GM12878 (cell line): ENCODE results near the gene CCDC97.

Source experiments
- BHLHE40 ChIP-seq, 2 experiments: fragments of 450-650 bp in 1 of 2; IDR thresholded peaks; 2 replicates each; pipeline ENCODE4 v1.6.1; 2011 to 2017; ENCODE audit warnings: low read depth in 2 of 2, borderline replicate concordance in 1 of 2, improper control_type of control experiment in 1 of 2, low read length in 1 of 2, mild to moderate bottlenecking in 1 of 2
- BMI1 ChIP-seq: fragments of 450-650 bp; IDR thresholded peaks from 2 replicates; pipeline ENCODE4 v1.6.1; 2016; ENCODE audit warnings: mild to moderate bottlenecking, moderate library complexity, borderline replicate concordance
- HDAC2 ChIP-seq: fragments of 200-600 bp; sonication (generic); IDR thresholded peaks from 2 replicates; pipeline ENCODE4 v1.6.1; 2017
- JUNB ChIP-seq: IDR thresholded peaks from 2 replicates; pipeline ENCODE4 v1.6.1; 2016; ENCODE audit warnings: antibody characterized with exemption, mild to moderate bottlenecking
- MXI1 ChIP-seq: fragments of 150-350 bp; IDR thresholded peaks from 2 replicates; pipeline ENCODE4 v1.6.1; 2011; ENCODE audit warnings: low read depth, mild to moderate bottlenecking, inconsistent platforms, low read length, improper control_type of control experiment
- POLR2A ChIP-seq: IDR thresholded peaks from 2 replicates; pipeline ENCODE4 v1.6.1; 2011; ENCODE audit warnings: low read depth, mild to moderate bottlenecking, low read length
- SMC3 ChIP-seq: IDR thresholded peaks from 2 replicates; pipeline ENCODE4 v1.6.1; 2011; ENCODE audit warnings: low read length, improper control_type of control experiment, borderline replicate concordance
- SRF ChIP-seq, 2 experiments: IDR thresholded peaks; 2 replicates each; pipeline ENCODE4 v1.6.1; 2011; ENCODE audit warnings: low read depth in 2 of 2, low read length in 2 of 2, mild to moderate bottlenecking in 1 of 2, moderate library complexity in 1 of 2
- ZNF274 ChIP-seq: IDR thresholded peaks from one replicate; pipeline ENCODE4 v1.8.0; 2011; ENCODE audit not compliant: insufficient read length, insufficient read depth
- TF ChIP-seq, protein P1 (sequence below), 3 experiments: IDR thresholded peaks in 2 of 3; conservative IDR thresholded peaks in 1 of 3; 2 replicates each; pipeline ENCODE4 v1.5.1; 2011; ENCODE audit warnings: low read depth in 3 of 3, low read length in 3 of 3, mild to moderate bottlenecking in 3 of 3, control low read depth in 2 of 3, moderate library complexity in 2 of 3, inconsistent platforms in 1 of 3, mixed read lengths in 1 of 3; ENCODE audit not compliant: control insufficient read depth in 2 of 3, insufficient read depth in 1 of 3; ENCODE audit errors: extremely low read depth in 1 of 3

DNA sequence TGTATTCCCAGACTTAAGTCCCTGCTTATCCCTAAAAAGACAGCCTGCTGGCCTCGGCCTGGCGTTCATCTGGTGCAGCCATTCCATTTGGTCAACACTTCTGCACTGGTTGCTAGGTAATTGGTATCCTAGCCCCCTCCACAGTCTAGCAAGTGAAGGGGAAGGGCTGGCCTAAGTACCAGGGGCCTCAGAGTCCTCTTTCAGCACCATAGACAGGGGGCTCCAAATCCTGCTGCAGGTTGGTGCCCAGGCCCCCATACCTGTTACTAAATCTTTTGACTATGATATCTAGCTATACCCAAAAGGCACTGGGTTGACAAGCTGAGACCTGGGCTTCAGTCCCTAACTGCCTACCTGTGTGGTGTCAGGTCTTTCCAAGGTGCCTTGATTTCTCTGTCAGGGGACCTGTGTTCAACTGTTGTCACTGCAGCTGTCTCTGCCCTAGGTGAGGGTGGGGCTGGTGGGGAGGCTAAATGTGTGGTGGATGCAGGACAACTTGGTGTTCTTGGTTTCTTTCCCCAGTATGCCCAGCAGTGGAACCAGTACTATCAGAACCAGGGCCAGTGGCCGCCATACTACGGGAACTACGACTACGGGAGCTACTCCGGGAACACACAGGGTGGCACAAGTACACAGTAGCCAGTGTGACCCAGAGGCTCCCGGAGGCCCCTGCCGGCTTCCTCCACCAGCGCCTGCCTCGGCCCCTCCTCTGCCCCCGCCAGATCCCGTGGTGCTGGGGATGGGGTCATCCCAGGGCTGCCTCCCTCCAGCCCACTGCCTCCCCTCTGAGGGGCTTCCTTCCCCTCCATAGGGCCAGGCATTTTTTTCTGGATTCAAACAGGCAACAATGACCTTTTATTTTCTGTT, 3.8 kb upstream of the CCDC97 start:
- TF ChIP-seq, protein P1, sequence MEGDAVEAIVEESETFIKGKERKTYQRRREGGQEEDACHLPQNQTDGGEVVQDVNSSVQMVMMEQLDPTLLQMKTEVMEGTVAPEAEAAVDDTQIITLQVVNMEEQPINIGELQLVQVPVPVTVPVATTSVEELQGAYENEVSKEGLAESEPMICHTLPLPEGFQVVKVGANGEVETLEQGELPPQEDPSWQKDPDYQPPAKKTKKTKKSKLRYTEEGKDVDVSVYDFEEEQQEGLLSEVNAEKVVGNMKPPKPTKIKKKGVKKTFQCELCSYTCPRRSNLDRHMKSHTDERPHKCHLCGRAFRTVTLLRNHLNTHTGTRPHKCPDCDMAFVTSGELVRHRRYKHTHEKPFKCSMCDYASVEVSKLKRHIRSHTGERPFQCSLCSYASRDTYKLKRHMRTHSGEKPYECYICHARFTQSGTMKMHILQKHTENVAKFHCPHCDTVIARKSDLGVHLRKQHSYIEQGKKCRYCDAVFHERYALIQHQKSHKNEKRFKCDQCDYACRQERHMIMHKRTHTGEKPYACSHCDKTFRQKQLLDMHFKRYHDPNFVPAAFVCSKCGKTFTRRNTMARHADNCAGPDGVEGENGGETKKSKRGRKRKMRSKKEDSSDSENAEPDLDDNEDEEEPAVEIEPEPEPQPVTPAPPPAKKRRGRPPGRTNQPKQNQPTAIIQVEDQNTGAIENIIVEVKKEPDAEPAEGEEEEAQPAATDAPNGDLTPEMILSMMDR (IDR thresholded peaks at IDR 0.05 in 2 of 3, conservative IDR thresholded peaks at IDR 0.05 in 1 of 3; ENCODE audit: control insufficient read depth in 2 of 3, extremely low read depth in 1 of 3, insufficient read depth in 1 of 3, low read depth in 3 of 3, low read length in 3 of 3): no peak
- no peak for TF ChIP-seq JUNB
- no peak for TF ChIP-seq BMI1
- no peak; the same call in 1 of the 2 replicates for TF ChIP-seq POLR2A
- no peak for TF ChIP-seq SRF (IDR thresholded peaks at IDR 0.05; ENCODE audit: low read depth in 2 of 2, low read length in 2 of 2)
- no peak for TF ChIP-seq BHLHE40 (IDR thresholded peaks at IDR 0.05; ENCODE audit: borderline replicate concordance in 1 of 2, low read depth in 2 of 2, low read length in 1 of 2)
- TF ChIP-seq HDAC2: no peak
- TF ChIP-seq SMC3: no peak
- TF ChIP-seq ZNF274: no peak
- TF ChIP-seq MXI1: no peak
